Heart right ventricle (tissue), 16 donors: Measurements from ENCODE around the gene PCDH1. TPM values are rescaled to one million over a fixed set of nuclear protein-coding genes. Genes with fewer than 3 reads are reported as not detected.
"Not testable (repeated sequence)": the region's sequence is repeated elsewhere in the genome, so short reads cannot be mapped to it uniquely, and the experiment has no call there.

ENCODE experiments used
- ATAC-seq, 8 donors: fragments of 200-7000 bp; cut with Tn5 transposase; one replicate each; pipeline ENCODE4 v1.9.1; 2020; ENCODE audit warnings: mild to moderate bottlenecking in 8 of 8, moderate library complexity in 8 of 8, moderate number of reproducible peaks in 1 of 8
- DNase-seq, 2 donors: peaks; one replicate each; pipeline ENCODE4 v3.0.0-alpha.2; 2020
- H3K27ac ChIP-seq, 10 donors: fragments of 200-600 bp; sonication (generic) in 2 of 10; one replicate each; pipeline versions ENCODE4 v1.5.0 to v1.8.0; 2020 to 2022; ENCODE audit warnings: mild to moderate bottlenecking in 3 of 10
- H3K27me3 ChIP-seq, 7 donors: fragments of 200-600 bp; one replicate each; pipeline ENCODE4 v1.8.0; 2021 to 2022; ENCODE audit warnings: mild to moderate bottlenecking in 2 of 7
- H3K36me3 ChIP-seq, 9 donors: fragments of 200-600 bp; sonication (generic) in 1 of 9; one replicate each; pipeline versions ENCODE4 v1.5.0 to v1.8.0; 2020 to 2022; ENCODE audit warnings: mild to moderate bottlenecking in 2 of 9
- H3K4me1 ChIP-seq, 9 donors: fragments of 200-600 bp; sonication (generic) in 1 of 9; one replicate each; pipeline versions ENCODE4 v1.5.0 to v1.8.0; 2020 to 2022; ENCODE audit warnings: mild to moderate bottlenecking in 4 of 9
- H3K4me3 ChIP-seq, 10 donors: fragments of 200-600 bp; sonication (generic) in 2 of 10; one replicate each; pipeline versions ENCODE4 v1.5.0 to v1.8.0; 2020 to 2022; ENCODE audit warnings: mild to moderate bottlenecking in 7 of 10, moderate library complexity in 2 of 10
- H3K9me3 ChIP-seq, 11 donors: fragments of 200-600 bp in 10 of 11; sonication (generic) in 2 of 11; one replicate each; pipeline versions ENCODE4 v1.5.0 to v1.8.0; 2013 to 2022; ENCODE audit warnings: mild to moderate bottlenecking in 2 of 11, control low read depth in 1 of 11, moderate library complexity in 1 of 11
- WGBS, 2 donors: extraction: QIAGEN DNeasy Blood & Tissue Kit; methylation state at CpG; one replicate each; pipeline ENCODE4 v1.1.7; 2013; ENCODE audit warnings: inconsistent platforms in 1 of 2; 5-methylcytosine and 5-hydroxymethylcytosine counted together
- intact Hi-C, 10 donors: fragments of 100-400 bp; cut with DNase I; formaldehyde crosslinking; loops; one replicate each; pipeline versions ENCODE4 v1.11.1 to v1.14.2; 2022
- polyA plus RNA-seq, 2 donors: library from polyadenylated mRNA; stranded (reverse); fragments of 200-250 nt; gene quantifications; one replicate each; pipeline ENCODE4 v1.2.3, GENCODE V29; 2013
- total RNA-seq, 10 donors: library from RNA; stranded (reverse); fragmentation: NEBNext Ultra II Directional in 3 of 10; extraction: Animal tissue kit (Norgen Biotek cat#: 25700) in 3 of 10; gene quantifications; one replicate each; pipeline versions ENCODE4 v1.2.1 to v1.2.4, GENCODE V29; 2021 to 2023
- TF ChIP-seq, protein P1 (sequence below), 9 donors: fragments of 200-600 bp; sonication (generic) in 2 of 9; IDR thresholded peaks; one replicate each; pipeline versions ENCODE4 v1.5.0 to v1.8.0; 2021 to 2022; ENCODE audit warnings: antibody characterized with exemption in 9 of 9, mild to moderate bottlenecking in 5 of 9, moderate library complexity in 1 of 9
- donor health status: Arrhythmogenic right ventricular cardiomyopathy.
- donor health status: ischemic (EF 13 %, LVEDD 7.1; RV severe dilation, severe dysfunction).
- donor health status: healthy with polysubstance abuse.
- donor health status: DM: no; HTN: yes; CAD: no.
- donor health status: DM: no; HTN: no; CAD: no.
- donor health status: ischemic (EF 25% LVEDD 6.9; RV normal size, moderate dysfunction).
- donor health status: ischemic (EF 25% LVEDD 5.7; RV mildly dilated, moderate dysfunction).
- donor health status: healthy.
- donor health status: DM: yes; HTN: yes; CAD: no.
- donor health status: Ischemic cardiomyopathy.
- donor health status: ischemic (EF 35%, LVEDD 5.7; RV mildly dilated, moderate dysfunction).
- donor health status: nonischemic (EF 11% LVEDD 7.7; RV severe dilation, severe dysfunction).
- donor health status: DM: yes; HTN: yes; CAD: no.
- donor health status: PGD.
- donor health status: ischemic (EF 29% LVEDD 5.4; RV normal size, mild dysfunction).
- donor health status: nonischemic (EF 23%, LVEDD 6.1; RV moderate dilation, normal function).

PCDH1 gene
- total and polyA plus RNA-seq, 12 donors, result 8.4 to 45.8 (median 17.9) TPM

DNA sequence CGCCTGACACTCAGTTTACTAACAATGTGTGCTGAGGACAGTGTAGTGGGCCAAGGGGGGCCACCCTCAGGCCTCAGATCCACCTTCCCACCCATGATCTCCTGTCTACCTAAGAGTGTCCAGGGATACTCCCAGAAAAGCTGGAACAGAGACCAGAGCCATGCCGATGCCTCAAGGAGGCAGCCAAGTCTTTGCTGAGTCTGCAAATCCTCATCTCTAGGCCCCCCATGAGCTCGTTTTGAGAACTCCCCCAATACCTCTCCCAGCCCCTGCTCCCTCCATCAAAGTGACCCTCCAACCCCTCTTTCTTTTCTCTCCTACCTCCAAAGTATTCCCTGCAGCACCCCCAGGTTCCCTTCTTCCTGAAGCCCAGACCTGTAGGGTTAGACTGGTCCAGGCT lies 53.5 kb downstream of the PCDH1 start:
- Histone ChIP-seq H3K4me3 (no peak overlapping the region), H3K27ac (peak overlapping the region in 2 of 10 donors; percentile 41 to 72), H3K4me1 (peaks cover 6 to 52% (median 23%) of the 10 kb centered on the region in 9 donors), H3K36me3 (no peaks in the 10 kb centered on the region), H3K9me3 (no peaks in the 10 kb centered on the region), H3K27me3 (peaks cover 0 to 5% (median 0%) of the 10 kb centered on the region in 7 donors)
- ATAC-seq (no peak), DNase-seq (no peak)
- intact Hi-C loops, result loop anchor here in 1 of 10 donors (10.0 kb wide), 1 partner anchor 120 kb away; no protein-coding TSS in a partner anchor
- WGBS, 2 donors, result 70 to 75% methylated on average over 3 of the region's 3 CpGs
- TF ChIP-seq, protein P1, sequence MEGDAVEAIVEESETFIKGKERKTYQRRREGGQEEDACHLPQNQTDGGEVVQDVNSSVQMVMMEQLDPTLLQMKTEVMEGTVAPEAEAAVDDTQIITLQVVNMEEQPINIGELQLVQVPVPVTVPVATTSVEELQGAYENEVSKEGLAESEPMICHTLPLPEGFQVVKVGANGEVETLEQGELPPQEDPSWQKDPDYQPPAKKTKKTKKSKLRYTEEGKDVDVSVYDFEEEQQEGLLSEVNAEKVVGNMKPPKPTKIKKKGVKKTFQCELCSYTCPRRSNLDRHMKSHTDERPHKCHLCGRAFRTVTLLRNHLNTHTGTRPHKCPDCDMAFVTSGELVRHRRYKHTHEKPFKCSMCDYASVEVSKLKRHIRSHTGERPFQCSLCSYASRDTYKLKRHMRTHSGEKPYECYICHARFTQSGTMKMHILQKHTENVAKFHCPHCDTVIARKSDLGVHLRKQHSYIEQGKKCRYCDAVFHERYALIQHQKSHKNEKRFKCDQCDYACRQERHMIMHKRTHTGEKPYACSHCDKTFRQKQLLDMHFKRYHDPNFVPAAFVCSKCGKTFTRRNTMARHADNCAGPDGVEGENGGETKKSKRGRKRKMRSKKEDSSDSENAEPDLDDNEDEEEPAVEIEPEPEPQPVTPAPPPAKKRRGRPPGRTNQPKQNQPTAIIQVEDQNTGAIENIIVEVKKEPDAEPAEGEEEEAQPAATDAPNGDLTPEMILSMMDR (IDR thresholded peaks at IDR 0.05), result no peak

- no peaks in the 10 kb centered on the region for H3K36me3 ChIP-seq
- ATAC-seq, result no peak
- TF ChIP-seq, protein P1 (IDR thresholded peaks at IDR 0.05), result no peak
- DNase-seq, result no peak
- WGBS, 2 donors, result 84 to 92% methylated on average over 3 of the region's 3 CpGs
- intact Hi-C loops, result loop anchor here in 1 of 10 donors (10.0 kb wide), 1 partner anchor 118 kb away; no protein-coding TSS in a partner anchor
- peaks cover 0 to 5% (median 0%) of the 10 kb centered on the region in 7 donors for H3K27me3 ChIP-seq
- peak overlapping the region in 7 of 10 donors; percentile 23 to 72 (median 64) for H3K27ac ChIP-seq
- peaks cover 6 to 52% (median 18%) of the 10 kb centered on the region in 9 donors for H3K4me1 ChIP-seq
- H3K9me3 ChIP-seq, result no peaks in the 10 kb centered on the region
- H3K4me3 ChIP-seq, result no peak overlapping the region
Observed at GRCh38 chr5:141823056-141823455, 55.2 kb downstream of the PCDH1 start.

DNA sequence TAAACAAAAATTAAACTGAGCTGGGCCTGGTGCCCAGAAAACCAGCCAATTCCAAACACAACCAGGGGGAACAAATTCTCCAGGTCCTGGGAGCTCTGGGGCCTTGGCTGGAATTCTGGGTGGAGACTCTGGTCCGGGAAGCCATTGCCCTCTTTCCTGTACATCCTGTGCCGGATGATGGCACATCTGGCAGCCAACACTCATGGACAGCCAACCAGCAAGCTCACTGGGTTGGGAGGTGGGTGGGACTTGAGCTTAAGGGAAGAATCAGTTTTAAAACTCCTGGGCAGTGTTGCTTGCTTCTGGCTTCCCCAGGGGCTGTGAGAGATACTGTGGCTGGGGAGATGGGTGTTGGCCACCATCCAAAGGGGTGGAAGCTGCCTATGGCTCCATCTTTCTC lies 56.1 kb downstream of the PCDH1 start:
- Histone ChIP-seq H3K4me1 (peaks cover 6 to 53% (median 22%) of the 10 kb centered on the region in 9 donors), H3K9me3 (no peaks in the 10 kb centered on the region), H3K27me3 (peaks cover 0 to 5% (median 0%) of the 10 kb centered on the region in 7 donors), H3K4me3 (no peak overlapping the region), H3K27ac (peak overlapping the region; percentile 23 to 72 (median 60)), H3K36me3 (no peaks in the 10 kb centered on the region)
- peak in 6 of 8 donors; percentile 14 to 79 (median 56) for ATAC-seq
- 24 to 45% methylated on average over 2 of the region's 2 CpGs for WGBS, 2 donors
- intact Hi-C loops, result loop anchor here in 1 of 10 donors (10.0 kb wide), 1 partner anchor 117 kb away; no protein-coding TSS in a partner anchor
- DNase-seq, result peak in 1 of 2 donors; percentile 36
- TF ChIP-seq, protein P1 (IDR thresholded peaks at IDR 0.05), result no peak

DNA sequence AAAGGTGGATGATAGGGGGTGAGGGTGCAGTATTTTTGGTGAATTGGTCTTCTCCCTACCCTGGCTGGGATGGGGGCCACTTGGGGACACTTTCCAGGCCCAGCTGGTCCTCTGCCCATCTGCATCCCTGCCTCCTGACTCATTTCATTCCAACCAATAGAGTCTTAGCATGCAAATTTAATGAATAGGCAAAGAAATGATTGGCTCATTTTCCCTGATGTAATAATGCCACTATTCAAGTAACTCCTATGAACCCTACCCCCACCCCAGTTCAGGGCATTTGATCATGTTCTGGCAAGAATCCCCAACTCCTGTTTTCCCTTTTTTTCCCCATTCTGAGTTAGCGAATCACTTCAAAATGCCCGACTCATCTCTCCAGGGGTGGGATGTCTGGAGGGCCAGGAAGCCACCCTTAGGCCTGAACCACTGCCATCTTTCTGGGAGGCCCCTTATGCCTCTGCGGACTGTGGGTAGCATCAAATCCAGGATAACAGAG lies 56.7 kb downstream of the PCDH1 start:
- Histone ChIP-seq H3K9me3 (no peaks in the 10 kb centered on the region), H3K27ac (peak overlapping the region; percentile 23 to 72 (median 62)), H3K27me3 (peaks cover 0 to 5% (median 0%) of the 10 kb centered on the region in 7 donors), H3K4me3 (no peak overlapping the region), H3K36me3 (no peaks in the 10 kb centered on the region), H3K4me1 (peaks cover 4 to 51% (median 23%) of the 10 kb centered on the region in 9 donors)
- TF ChIP-seq, protein P1 (IDR thresholded peaks at IDR 0.05), result no peak
- intact Hi-C loops, result loop anchor here in 1 of 10 donors (10.0 kb wide), 1 partner anchor 117 kb away; no protein-coding TSS in a partner anchor
- 69 to 72% methylated on average over 3 of the region's 3 CpGs for WGBS, 2 donors
- ATAC-seq (peak in 4 of 8 donors; percentile 13 to 32 (median 20)), DNase-seq (no peak)

DNA sequence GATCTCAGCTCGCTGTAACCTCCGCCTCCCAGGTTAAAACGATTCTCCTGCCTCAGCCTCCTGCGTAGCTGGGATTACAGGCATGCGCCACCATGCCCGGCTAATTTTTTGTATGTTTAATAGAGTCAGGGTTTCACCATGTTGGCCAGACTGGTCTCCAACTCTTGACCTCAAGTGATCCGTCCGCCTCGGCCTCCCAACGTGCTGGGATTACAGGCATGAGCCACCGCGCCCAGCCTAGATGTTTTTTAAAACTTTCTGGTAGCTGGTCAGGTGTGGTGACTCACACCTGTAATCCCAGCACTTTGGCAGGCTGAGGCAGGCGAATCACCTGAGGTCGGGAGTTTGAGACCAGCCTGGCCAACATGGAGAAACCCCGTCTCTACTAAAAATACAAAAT lies 57.5 kb downstream of the PCDH1 start:
- H3K4me3 ChIP-seq, H3K36me3 ChIP-seq, DNase-seq, H3K9me3 ChIP-seq, ATAC-seq, H3K27me3 ChIP-seq: not testable (repeated sequence)
- Histone ChIP-seq H3K27ac (peak overlapping the region in 3 of 10 donors; percentile 9 to 66 (median 44)), H3K4me1 (peaks cover 8 to 51% (median 26%) of the 10 kb centered on the region in 9 donors)
- 94 to 95% methylated on average over 15 of the region's 15 CpGs for WGBS, 2 donors
- intact Hi-C loops, result loop anchor here in 1 of 10 donors (10.0 kb wide), 1 partner anchor 116 kb away; no protein-coding TSS in a partner anchor
